GM11168 (cell line): Measurements from ENCODE around the gene ZNFX1.

Experiments
- in situ Hi-C: fragments of 300-500 bp; cut with MboI; formaldehyde crosslinking; loops from one replicate; pipeline ENCODE4 v1.12.0; 2022; ENCODE audit warnings: low sequenced_read_pairs; ENCODE audit not compliant: unreplicated experiment

ZNFX1 gene

GRCh38 chr20:49281059-49281912 lies 3.4 kb upstream of the ZNFX1 start:
- in situ Hi-C loops = no loop called here

- in situ Hi-C loops = no loop called here
Observed at GRCh38 chr20:49280463-49281058, 2.7 kb upstream of the ZNFX1 start.

GRCh38 chr20:49279677-49280462 lies 2.0 kb upstream of the ZNFX1 start:
- in situ Hi-C loops = no loop called here

GRCh38 chr20:49278818-49279676 lies 1.2 kb upstream of the ZNFX1 start:
- in situ Hi-C loops = no loop called here

- in situ Hi-C loops = no loop called here
Observed at GRCh38 chr20:49277786-49278035, 146 bp downstream of the ZNFX1 start.

GRCh38 chr20:49276961-49277785 lies 684 bp downstream of the ZNFX1 start:
- in situ Hi-C loops = no loop called here

- in situ Hi-C loops = no loop called here
Observed at GRCh38 chr20:49276161-49276960, 1.5 kb downstream of the ZNFX1 start.

- in situ Hi-C loops = no loop called here
Observed at GRCh38 chr20:49275636-49276035, 2.2 kb downstream of the ZNFX1 start.

- in situ Hi-C loops = no loop called here
Observed at GRCh38 chr20:49275216-49275615, 2.6 kb downstream of the ZNFX1 start.

- in situ Hi-C loops = no loop called here
Observed at GRCh38 chr20:49273696-49274277, 4.1 kb downstream of the ZNFX1 start.

- in situ Hi-C loops = no loop called here
Observed at GRCh38 chr20:49272654-49273053, 5.2 kb downstream of the ZNFX1 start.

- in situ Hi-C loops = no loop called here
Observed at GRCh38 chr20:49270736-49271135, 7.1 kb downstream of the ZNFX1 start.

- in situ Hi-C loops = no loop called here
Observed at GRCh38 chr20:49270177-49270576, 7.7 kb downstream of the ZNFX1 start.

GRCh38 chr20:49268600-49269365 lies 9.1 kb downstream of the ZNFX1 start:
- in situ Hi-C loops = no loop called here

GRCh38 chr20:49267327-49267726 lies 10.5 kb downstream of the ZNFX1 start:
- in situ Hi-C loops = no loop called here

GRCh38 chr20:49262444-49262843 lies 15.4 kb downstream of the ZNFX1 start:
- in situ Hi-C loops = no loop called here

GRCh38 chr20:49261173-49261572 lies 16.7 kb downstream of the ZNFX1 start:
- in situ Hi-C loops = no loop called here

GRCh38 chr20:49260218-49260617 lies 17.6 kb downstream of the ZNFX1 start:
- in situ Hi-C loops = no loop called here
